ENCODE data around the gene RIMS1. TPM values are rescaled to one million over a fixed set of nuclear protein-coding genes. Genes with fewer than 3 reads are reported as not detected.

RIMS1 gene
- total RNA-seq, 3 donors from 2014 or later, result 0.53 to 2.2 TPM; not detected in 1

DNA sequence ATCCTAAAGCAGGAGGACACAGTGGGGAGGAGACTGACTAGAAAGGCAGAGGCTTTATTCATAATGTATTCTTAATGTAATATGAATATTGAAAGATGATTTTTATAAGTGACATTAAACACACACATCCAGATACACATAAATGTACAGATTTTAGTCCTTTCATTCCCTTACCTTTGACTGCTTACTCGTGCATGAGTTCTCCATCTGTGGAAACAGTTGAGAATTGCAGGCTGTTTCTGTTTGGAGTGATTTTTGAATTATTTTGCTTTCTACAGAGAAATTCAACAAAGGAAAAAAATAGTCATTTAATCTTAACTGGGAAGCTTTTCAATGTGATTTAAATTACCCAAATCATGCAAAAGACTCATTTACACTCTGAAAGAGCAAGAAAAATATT, 136.5 kb downstream of the RIMS1 start:
- no peak for DNase-seq
- no peak for ATAC-seq
- intact Hi-C loops (cut with DNase I, micrococcal nuclease), result no loop called here
- Histone ChIP-seq H3K36me3 (ENCODE audit: low read depth) (no peaks in the 10 kb centered on the region), H3K4me1 (ENCODE audit: low read depth) (no peaks in the 10 kb centered on the region), H3K9me3 (no peaks in the 10 kb centered on the region), H3K4me3 (no peak overlapping the region)
- TF ChIP-seq, protein P1, sequence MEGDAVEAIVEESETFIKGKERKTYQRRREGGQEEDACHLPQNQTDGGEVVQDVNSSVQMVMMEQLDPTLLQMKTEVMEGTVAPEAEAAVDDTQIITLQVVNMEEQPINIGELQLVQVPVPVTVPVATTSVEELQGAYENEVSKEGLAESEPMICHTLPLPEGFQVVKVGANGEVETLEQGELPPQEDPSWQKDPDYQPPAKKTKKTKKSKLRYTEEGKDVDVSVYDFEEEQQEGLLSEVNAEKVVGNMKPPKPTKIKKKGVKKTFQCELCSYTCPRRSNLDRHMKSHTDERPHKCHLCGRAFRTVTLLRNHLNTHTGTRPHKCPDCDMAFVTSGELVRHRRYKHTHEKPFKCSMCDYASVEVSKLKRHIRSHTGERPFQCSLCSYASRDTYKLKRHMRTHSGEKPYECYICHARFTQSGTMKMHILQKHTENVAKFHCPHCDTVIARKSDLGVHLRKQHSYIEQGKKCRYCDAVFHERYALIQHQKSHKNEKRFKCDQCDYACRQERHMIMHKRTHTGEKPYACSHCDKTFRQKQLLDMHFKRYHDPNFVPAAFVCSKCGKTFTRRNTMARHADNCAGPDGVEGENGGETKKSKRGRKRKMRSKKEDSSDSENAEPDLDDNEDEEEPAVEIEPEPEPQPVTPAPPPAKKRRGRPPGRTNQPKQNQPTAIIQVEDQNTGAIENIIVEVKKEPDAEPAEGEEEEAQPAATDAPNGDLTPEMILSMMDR (IDR thresholded peaks at IDR 0.05), result no peak

DNA sequence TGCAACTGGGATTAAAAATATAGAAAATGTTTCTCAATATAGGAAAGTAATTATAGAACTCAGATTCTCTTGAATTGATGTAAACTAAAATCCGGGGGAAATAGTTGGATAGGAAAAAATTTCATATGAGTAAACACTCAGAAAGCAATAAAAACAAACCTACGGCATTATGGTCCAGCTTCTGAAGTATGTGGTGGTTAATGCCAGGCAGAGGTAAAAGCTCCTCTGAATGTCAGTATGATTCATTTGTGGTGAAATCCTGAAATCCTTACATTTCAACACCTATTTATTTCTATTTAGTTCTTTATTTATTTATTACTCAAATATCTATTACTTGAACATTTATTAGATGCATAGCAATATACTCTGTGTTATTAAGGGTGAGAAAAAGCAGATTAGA, 145.1 kb downstream of the RIMS1 start:
- TF ChIP-seq, protein P1 (IDR thresholded peaks at IDR 0.05), result no peak
- Histone ChIP-seq H3K4me3 (no peak overlapping the region), H3K4me1 (ENCODE audit: low read depth) (no peaks in the 10 kb centered on the region), H3K9me3 (no peaks in the 10 kb centered on the region), H3K36me3 (ENCODE audit: low read depth) (no peaks in the 10 kb centered on the region)
- ATAC-seq, result no peak
- intact Hi-C loops (cut with DNase I, micrococcal nuclease), result no loop called here
- no peak for DNase-seq

- H3K4me1 ChIP-seq (ENCODE audit: low read depth), result no peaks in the 10 kb centered on the region
Observed at GRCh38 chr6:72032086-72032485, 145.7 kb downstream of the RIMS1 start.

GRCh38 chr6:72035486-72035885, 149.1 kb downstream of the RIMS1 start:
- H3K36me3 ChIP-seq (ENCODE audit: low read depth), result no peaks in the 10 kb centered on the region
- no peak overlapping the region for H3K4me3 ChIP-seq
- ATAC-seq (no peak), DNase-seq (no peak)
- TF ChIP-seq, protein P1 (IDR thresholded peaks at IDR 0.05), result no peak
- intact Hi-C loops (cut with DNase I, micrococcal nuclease), result no loop called here
- no peaks in the 10 kb centered on the region for H3K9me3 ChIP-seq
- H3K4me1 ChIP-seq (ENCODE audit: low read depth), result no peaks in the 10 kb centered on the region

More at GRCh38 chr6:72032086-72032485, 145.7 kb downstream of the RIMS1 start:
- no peaks in the 10 kb centered on the region for H3K9me3 ChIP-seq
- H3K36me3 ChIP-seq (ENCODE audit: low read depth), result no peaks in the 10 kb centered on the region
- no peak overlapping the region for H3K4me3 ChIP-seq
- DNase-seq, result no peak
- ATAC-seq, result peak; percentile 29
- TF ChIP-seq, protein P1 (IDR thresholded peaks at IDR 0.05), result no peak
- intact Hi-C loops (cut with DNase I, micrococcal nuclease), result no loop called here

DNA sequence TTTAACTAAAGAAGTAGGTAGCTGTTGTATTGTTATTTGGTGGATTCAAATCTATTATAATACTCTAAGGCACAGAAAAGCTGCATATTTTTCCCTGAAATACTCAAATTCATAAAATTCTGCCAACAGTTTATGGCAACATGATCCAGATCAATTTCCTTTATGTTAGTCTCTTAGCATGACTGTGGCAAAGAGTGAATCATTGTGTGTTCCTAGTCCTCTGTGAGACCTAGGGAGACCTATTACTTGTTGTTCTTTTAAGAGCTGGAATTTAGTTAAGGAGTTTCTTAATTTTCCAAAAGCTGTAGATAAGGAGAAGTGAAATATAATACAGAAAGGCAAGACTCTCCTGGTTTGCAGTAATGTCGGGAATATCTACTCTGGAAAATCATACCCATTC, 149.6 kb downstream of the RIMS1 start:
- H3K4me1 ChIP-seq (ENCODE audit: low read depth), result no peaks in the 10 kb centered on the region
- TF ChIP-seq, protein P1 (IDR thresholded peaks at IDR 0.05), result no peak
- H3K36me3 ChIP-seq (ENCODE audit: low read depth), result no peaks in the 10 kb centered on the region
- H3K9me3 ChIP-seq, result no peaks in the 10 kb centered on the region
- intact Hi-C loops (cut with DNase I, micrococcal nuclease), result no loop called here
- DNase-seq (no peak), ATAC-seq (no peak)
- no peak overlapping the region for H3K4me3 ChIP-seq

- TF ChIP-seq, protein P1 (IDR thresholded peaks at IDR 0.05), result no peak
- no peak overlapping the region for H3K4me3 ChIP-seq
- H3K36me3 ChIP-seq (ENCODE audit: low read depth), result no peaks in the 10 kb centered on the region
- H3K4me1 ChIP-seq (ENCODE audit: low read depth), result no peaks in the 10 kb centered on the region
- no peaks in the 10 kb centered on the region for H3K9me3 ChIP-seq
- ATAC-seq (no peak), DNase-seq (no peak)
- intact Hi-C loops (cut with DNase I, micrococcal nuclease), result no loop called here
Observed at GRCh38 chr6:72037006-72037405, 150.7 kb downstream of the RIMS1 start.
